H1 (cell line): ENCODE results near the gene CCNL2. TPM values are rescaled to one million over a fixed set of nuclear protein-coding genes. Genes with fewer than 3 reads are reported as not detected.

ENCODE experiments used
- CTCF ChIA-PET: fragments of 300-600 bp; sonication (Branson Sonifier 250); formaldehyde crosslinking; loops from one replicate; lab custom pipeline; 2021; ENCODE audit not compliant: partially characterized antibody; lab: Charles Lee
- POLR2A ChIA-PET: fragments of 300-600 bp; sonication (Branson Sonifier 250); formaldehyde crosslinking; loops from one replicate; lab custom pipeline; 2021; ENCODE audit warnings: inconsistent platforms; ENCODE audit not compliant: partially characterized antibody; lab: Charles Lee
- DNase-seq, 2 experiments: peaks; one replicate each; pipeline versions ENCODE4 v3.0.0 to v3.0.0-alpha.2; 2010 to 2022; ENCODE audit warnings: low spot score in 2 of 2, low read depth in 1 of 2, mixed read lengths in 1 of 2
- FAIRE-seq: peaks from 2 replicates; lab custom pipeline; 2011; peaks lifted over from hg19 to GRCh38; lab: Jason Lieb, UNC
- H2AFZ ChIP-seq: 2 replicates; pipeline ENCODE4 v1.8.1; 2012; ENCODE audit warnings: low read length, inconsistent platforms
- H2AK5ac ChIP-seq: 2 replicates; pipeline ENCODE4 v1.6.1; 2013; ENCODE audit warnings: low read depth, low read length
- H2BK120ac ChIP-seq: replicated peaks from 2 replicates; pipeline ENCODE3; 2013; ENCODE audit warnings: low read depth, low read length, inconsistent platforms
- H2BK12ac ChIP-seq: 2 replicates; pipeline ENCODE4 v1.6.1; 2013; ENCODE audit warnings: low read depth, low read length
- H2BK15ac ChIP-seq: 2 replicates; pipeline ENCODE4 v1.6.1; 2013; ENCODE audit warnings: low read length
- H2BK20ac ChIP-seq: 2 replicates; pipeline ENCODE4 v1.6.1; 2013; ENCODE audit warnings: low read length
- H2BK5ac ChIP-seq: 2 replicates; pipeline ENCODE4 v1.6.1; 2013; ENCODE audit warnings: low read depth, low read length
- H3K14ac ChIP-seq: 2 replicates; pipeline ENCODE4 v1.6.1; 2013; ENCODE audit warnings: inconsistent platforms; ENCODE audit not compliant: insufficient read length
- H3K18ac ChIP-seq: 2 replicates; pipeline ENCODE4 v1.6.1; 2013; ENCODE audit warnings: low read length; ENCODE audit errors: extremely low read depth
- H3K23ac ChIP-seq: 2 replicates; pipeline ENCODE4 v1.6.1; 2013; ENCODE audit warnings: inconsistent platforms; ENCODE audit not compliant: insufficient read length
- H3K23me2 ChIP-seq: 2 replicates; pipeline ENCODE4 v1.6.1; 2013; ENCODE audit warnings: low read depth, low read length
- H3K27ac ChIP-seq: 2 replicates; pipeline ENCODE4 v1.6.1; 2011; ENCODE audit warnings: low read depth, low read length, inconsistent platforms
- H3K27me3 ChIP-seq, 4 experiments: replicated peaks in 1 of 4; 1 replicate in 1 of 4; 2 replicates in 3 of 4; pipeline versions ENCODE4 v1.6.1 to v1.8.1; 2011 to 2013; ENCODE audit warnings: low read length in 3 of 4, mild to moderate bottlenecking in 3 of 4, inconsistent platforms in 2 of 4, mixed read lengths in 2 of 4, moderate library complexity in 1 of 4; ENCODE audit not compliant: control insufficient read depth in 3 of 4, insufficient read depth in 3 of 4; ENCODE audit errors: extremely low read depth in 1 of 4
- H3K36me3 ChIP-seq, 4 experiments: 2 replicates each; pipeline versions ENCODE4 v1.6.1 to v1.8.1; 2011 to 2013; ENCODE audit warnings: mild to moderate bottlenecking in 4 of 4, low read length in 3 of 4, moderate library complexity in 2 of 4, control low read depth in 1 of 4, inconsistent platforms in 1 of 4; ENCODE audit not compliant: insufficient read depth in 4 of 4, control insufficient read depth in 2 of 4
- H3K4ac ChIP-seq: replicated peaks from 2 replicates; pipeline ENCODE3; 2013; ENCODE audit warnings: low read length, low read depth, mixed read lengths, inconsistent platforms; ENCODE audit not compliant: insufficient read length
- H3K4me1 ChIP-seq, 4 experiments: replicated peaks in 1 of 4; 1 replicate in 1 of 4; 2 replicates in 3 of 4; pipeline versions ENCODE4 v1.6.1 to v1.8.1; 2011 to 2013; ENCODE audit warnings: low read length in 3 of 4, inconsistent platforms in 2 of 4, mixed read lengths in 1 of 4; ENCODE audit not compliant: insufficient read depth in 4 of 4, control insufficient read depth in 3 of 4
- H3K4me2 ChIP-seq, 2 experiments: 2 replicates each; pipeline versions ENCODE4 v1.6.1 to v1.8.1; 2011 to 2013; ENCODE audit warnings: low read depth in 2 of 2, low read length in 2 of 2, control low read depth in 1 of 2, inconsistent platforms in 1 of 2, mild to moderate bottlenecking in 1 of 2; ENCODE audit not compliant: insufficient read depth in 1 of 2
- H3K4me3 ChIP-seq, 4 experiments: fragments of 200-600, 300-600 bp in 1 of 4; sonication (generic), shearing (Covaris generic), sonication (Bioruptor Twin) in 1 of 4; 2 replicates each; pipeline versions ENCODE4 v1.5.1 to v1.8.1; 2011 to 2016; ENCODE audit warnings: low read length in 4 of 4, low read depth in 3 of 4, control low read depth in 2 of 4, inconsistent platforms in 2 of 4, mild to moderate bottlenecking in 2 of 4, mixed read lengths in 1 of 4, moderate library complexity in 1 of 4; ENCODE audit not compliant: insufficient read depth in 2 of 4; ENCODE audit errors: extremely low read depth in 1 of 4
- H3K56ac ChIP-seq: replicated peaks from 2 replicates; pipeline ENCODE3; 2013; ENCODE audit warnings: low read depth, mild to moderate bottlenecking, mixed read lengths, low read length, inconsistent platforms; ENCODE audit not compliant: insufficient read length
- H3K79me1 ChIP-seq: 2 replicates; pipeline ENCODE4 v1.6.1; 2013; ENCODE audit warnings: low read depth, low read length, control low read depth
- H3K79me2 ChIP-seq, 2 experiments: 2 replicates each; pipeline versions ENCODE4 v1.6.1 to v1.8.1; 2012 to 2013; ENCODE audit warnings: low read length in 2 of 2, mild to moderate bottlenecking in 2 of 2, inconsistent platforms in 1 of 2; ENCODE audit not compliant: insufficient read depth in 2 of 2, control insufficient read depth in 1 of 2
- H3K9ac ChIP-seq, 4 experiments: replicated peaks in 1 of 4; 1 replicate in 1 of 4; 2 replicates in 3 of 4; pipeline versions ENCODE4 v1.6.1 to v1.8.1; 2011 to 2013; ENCODE audit warnings: low read depth in 3 of 4, low read length in 3 of 4, control low read depth in 2 of 4, mild to moderate bottlenecking in 2 of 4, moderate library complexity in 2 of 4, inconsistent platforms in 1 of 4; ENCODE audit errors: extremely low read depth in 1 of 4
- H3K9me3 ChIP-seq, 2 experiments: 2 replicates each; pipeline versions ENCODE4 v1.6.1 to v1.8.1; 2012 to 2013; ENCODE audit warnings: mild to moderate bottlenecking in 2 of 2, moderate library complexity in 2 of 2, control low read depth in 1 of 2, inconsistent platforms in 1 of 2, low read depth in 1 of 2, low read length in 1 of 2, mixed read lengths in 1 of 2; ENCODE audit not compliant: insufficient read depth in 2 of 2
- H4K20me1 ChIP-seq, 2 experiments: replicated peaks in 1 of 2; 2 replicates each; pipeline versions ENCODE3 to v1.8.1; 2011 to 2013; ENCODE audit warnings: inconsistent platforms in 2 of 2, low read length in 2 of 2, mild to moderate bottlenecking in 1 of 2; ENCODE audit not compliant: insufficient read depth in 2 of 2, control insufficient read depth in 1 of 2
- H4K5ac ChIP-seq: 2 replicates; pipeline ENCODE4 v1.6.1; 2013; ENCODE audit warnings: low read length, low read depth, mixed read lengths, inconsistent platforms; ENCODE audit not compliant: insufficient read length
- H4K8ac ChIP-seq: 2 replicates; pipeline ENCODE4 v1.8.0; 2013; ENCODE audit warnings: mild to moderate bottlenecking, moderate library complexity, low read length, inconsistent platforms; ENCODE audit not compliant: insufficient read depth; ENCODE audit errors: extremely low read depth
- H4K91ac ChIP-seq: replicated peaks from 2 replicates; pipeline ENCODE3; 2013; ENCODE audit warnings: low read length, mixed read lengths, inconsistent platforms; ENCODE audit not compliant: insufficient read length
- WGBS, 2 experiments: shearing (Covaris generic) in 1 of 2; methylation state at CpG; one replicate each; pipeline versions ENCODE4 v1.1.6 to v1.1.7; 2013 to 2015; ENCODE audit warnings: low lambda C conversion rate in 2 of 2, mixed read lengths in 2 of 2, inconsistent platforms in 1 of 2, low coverage in 1 of 2, missing lambda C conversion rate in 1 of 2; ENCODE audit not compliant: insufficient replicate concordance in 2 of 2, insufficient coverage in 1 of 2, insufficient read length in 1 of 2; ENCODE audit errors: extremely low coverage in 1 of 2, missing lambda C conversion rate in 1 of 2; 5-methylcytosine and 5-hydroxymethylcytosine counted together
- polyA plus RNA-seq, 7 experiments: library from polyadenylated mRNA; depleted of rRNA in 3 of 7; stranded (reverse) in 5 of 7; unstranded in 2 of 7; fragments of >200 nt in 5 of 7; fragments of 200-250 nt in 2 of 7; gene quantifications; 1 replicate in 5 of 7; 2 replicates in 1 of 7; 4 replicates in 1 of 7; pipeline versions ENCODE4 v1.2.1 to v1.2.3, GENCODE V29; 2011 to 2013; ENCODE audit warnings: missing spikeins in 2 of 7, mixed read lengths in 2 of 7
- total RNA-seq: library from RNA; stranded (reverse); fragmentation: NEBNext Ultra II Directional; extraction: Animal tissue kit (Norgen Biotek cat#: 25700); gene quantifications from 2 replicates; pipeline ENCODE4 v1.2.1, GENCODE V29; 2021

The CCNL2 gene
- total and polyA plus RNA-seq, 2 of the 8 experiments (the other 6 are each of a cell fraction or from before 2014, with no cell fraction given): 79.8 to 120 TPM

GRCh38 chr1:1347026-1347595 lies 52.0 kb downstream of the CCNL2 start:
- Histone ChIP-seq H3K36me3 (no peaks in the 10 kb centered on the region), H3K23me2 (peaks cover 14% of the 10 kb centered on the region; the same call in 1 of the 2 replicates), H3K23ac (no peak overlapping the region), H3K9me3 (no peaks in the 10 kb centered on the region), H3K79me2 (peaks cover 0 to 28% of the 10 kb centered on the region in 2 experiments; a peak in 3 of 4 replicates), H2BK120ac (no peak overlapping the region), H3K27ac (no peak overlapping the region), H2BK12ac (no peak overlapping the region), H2BK5ac (no peak overlapping the region), H3K14ac (no peak overlapping the region), H4K5ac (no peak overlapping the region), H2AFZ (no peak overlapping the region), H2BK20ac (no peak overlapping the region), H2BK15ac (no peak overlapping the region), H3K4me2 (peak overlapping the region in 1 of 2 experiments; percentile 75; a peak in 2 of 4 replicates), H3K9ac (no peak overlapping the region), H3K4me3 (peak overlapping the region in 2 of 4 experiments; percentile 67 to 84; a peak in 4 of 8 replicates), H3K4ac (no peak overlapping the region), H3K18ac (no peak overlapping the region), H4K91ac (no peak overlapping the region), H3K4me1 (peaks cover 0 to 24% (median 17%) of the 10 kb centered on the region in 4 experiments; a peak in 5 of 7 replicates), H3K27me3 (no peaks in the 10 kb centered on the region), H3K79me1 (peaks cover 17% of the 10 kb centered on the region), H4K20me1 (peaks cover 16 to 38% of the 10 kb centered on the region in 2 experiments), H3K56ac (no peak overlapping the region), H2AK5ac (no peak overlapping the region), H4K8ac (no peak overlapping the region)
- ChIA-PET CTCF (interaction anchor here (0.8 to 4.4 kb wide), 14 partner anchors 12 to 1035 kb away, joined by 3 to 34 read pairs (median 4); no protein-coding TSS in a partner anchor), POLR2A (interaction anchor here (1.0 to 2.3 kb wide), 5 partner anchors 12 to 28 kb away, joined by 3 to 8 read pairs (median 5); partner anchors contain the start of gene AURKAIP1)
- 94% methylated on average over 9 of the region's 10 CpGs; no CpG with 5 or more reads in 1 of the 2 experiments for WGBS, 2 experiments
- DNase-seq: no peak
- no peak for FAIRE-seq
